Neutrophil (primary cell): Measurements from ENCODE around the gene CORO7.

Experiments
- H3K27ac ChIP-seq: fragments of 200-600 bp; sonication (generic); 2 replicates; pipeline ENCODE4 v1.5.1; 2016; ENCODE audit warnings: mild to moderate bottlenecking, moderate library complexity
- H3K27me3 ChIP-seq: fragments of 200-600 bp; sonication (generic); 2 replicates; pipeline ENCODE4 v1.6.0; 2016; ENCODE audit warnings: mild to moderate bottlenecking
- H3K36me3 ChIP-seq: fragments of 200-600 bp; sonication (generic); 2 replicates; pipeline ENCODE4 v1.5.1; 2017
- H3K4me1 ChIP-seq, 2 experiments: fragments of 200-600 bp in 1 of 2; sonication (generic) in 1 of 2; 1 replicate in 1 of 2; 2 replicates in 1 of 2; pipeline versions ENCODE4 v1.5.1 to v1.6.1; 2013 to 2016; ENCODE audit warnings: low read depth in 1 of 2, low read length in 1 of 2, mild to moderate bottlenecking in 1 of 2, moderate library complexity in 1 of 2; ENCODE audit not compliant: control insufficient read depth in 1 of 2, insufficient read depth in 1 of 2
- H3K4me3 ChIP-seq, 2 experiments: fragments of 200-600 bp in 1 of 2; sonication (generic) in 1 of 2; 1 replicate in 1 of 2; 2 replicates in 1 of 2; pipeline ENCODE4 v1.5.1; 2013 to 2016; ENCODE audit warnings: low read depth in 1 of 2, low read length in 1 of 2, mild to moderate bottlenecking in 1 of 2, moderate library complexity in 1 of 2
- H3K9me3 ChIP-seq: fragments of 200-600 bp; sonication (generic); 2 replicates; pipeline ENCODE4 v1.5.1; 2016
- TF ChIP-seq, protein P1 (sequence below): fragments of 200-600 bp; sonication (generic); IDR thresholded peaks from 2 replicates; pipeline ENCODE4 v1.5.1; 2016; ENCODE audit warnings: antibody characterized with exemption

CORO7 gene

GRCh38 chr16:4316864-4317531, 99.4 kb downstream of the CORO7 start:
- Histone ChIP-seq H3K4me3 (peak overlapping the region; percentile 49 to 52), H3K27ac (no peak overlapping the region)

DNA sequence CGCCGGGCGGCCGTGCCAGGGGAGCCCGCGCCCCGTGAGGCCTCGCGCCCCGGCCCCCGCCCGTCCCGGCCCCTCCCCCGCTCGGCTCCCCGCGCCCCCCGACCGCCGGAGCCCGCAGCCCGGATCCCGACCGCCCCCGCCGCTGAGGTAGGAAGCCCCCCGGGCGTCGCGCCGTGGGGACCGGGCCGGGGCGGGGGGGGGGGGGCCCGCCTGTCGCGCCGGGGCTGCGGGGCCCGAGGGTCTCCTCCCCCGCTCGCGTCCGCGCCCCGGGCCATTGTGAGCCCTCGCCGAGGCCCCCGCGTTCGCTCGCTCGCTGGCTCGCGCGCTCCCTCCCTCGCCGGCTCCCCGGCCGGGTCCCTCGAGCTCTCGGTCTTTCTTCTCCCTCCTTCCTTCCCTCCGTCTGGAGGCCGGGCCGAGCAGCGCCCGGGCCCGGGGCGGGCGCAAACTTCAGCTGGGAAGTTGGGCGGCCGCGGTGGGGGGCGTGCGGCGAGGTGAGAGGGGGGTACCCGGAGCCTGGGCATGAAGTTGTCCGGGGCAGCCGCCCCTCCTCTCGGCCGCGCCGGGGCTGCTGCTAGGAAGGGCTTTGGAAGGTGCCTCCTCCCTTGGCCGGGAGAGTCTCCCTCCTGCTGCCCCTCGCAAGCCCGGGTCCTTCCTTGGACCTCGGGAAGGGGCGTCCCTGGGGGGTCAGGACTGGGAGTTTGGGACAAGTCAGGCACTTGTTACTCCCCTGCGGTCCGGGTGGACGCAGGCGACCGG, 100.1 kb downstream of the CORO7 start:
- H3K4me3 ChIP-seq = peak overlapping the region; percentile 49 to 72
- H3K27me3 ChIP-seq = peaks cover 96% of the 10 kb centered on the region
- H3K36me3 ChIP-seq = no peaks in the 10 kb centered on the region
- H3K9me3 ChIP-seq = no peaks in the 10 kb centered on the region
- H3K4me1 ChIP-seq = peaks cover 18 to 24% of the 10 kb centered on the region in 2 experiments
- H3K27ac ChIP-seq = no peak overlapping the region
- TF ChIP-seq, protein P1, sequence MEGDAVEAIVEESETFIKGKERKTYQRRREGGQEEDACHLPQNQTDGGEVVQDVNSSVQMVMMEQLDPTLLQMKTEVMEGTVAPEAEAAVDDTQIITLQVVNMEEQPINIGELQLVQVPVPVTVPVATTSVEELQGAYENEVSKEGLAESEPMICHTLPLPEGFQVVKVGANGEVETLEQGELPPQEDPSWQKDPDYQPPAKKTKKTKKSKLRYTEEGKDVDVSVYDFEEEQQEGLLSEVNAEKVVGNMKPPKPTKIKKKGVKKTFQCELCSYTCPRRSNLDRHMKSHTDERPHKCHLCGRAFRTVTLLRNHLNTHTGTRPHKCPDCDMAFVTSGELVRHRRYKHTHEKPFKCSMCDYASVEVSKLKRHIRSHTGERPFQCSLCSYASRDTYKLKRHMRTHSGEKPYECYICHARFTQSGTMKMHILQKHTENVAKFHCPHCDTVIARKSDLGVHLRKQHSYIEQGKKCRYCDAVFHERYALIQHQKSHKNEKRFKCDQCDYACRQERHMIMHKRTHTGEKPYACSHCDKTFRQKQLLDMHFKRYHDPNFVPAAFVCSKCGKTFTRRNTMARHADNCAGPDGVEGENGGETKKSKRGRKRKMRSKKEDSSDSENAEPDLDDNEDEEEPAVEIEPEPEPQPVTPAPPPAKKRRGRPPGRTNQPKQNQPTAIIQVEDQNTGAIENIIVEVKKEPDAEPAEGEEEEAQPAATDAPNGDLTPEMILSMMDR = no peak

More at GRCh38 chr16:4316864-4317531, 99.4 kb downstream of the CORO7 start:
- Histone ChIP-seq H3K27me3 (peaks cover 89% of the 10 kb centered on the region), H3K4me1 (peaks cover 18 to 24% of the 10 kb centered on the region in 2 experiments), H3K9me3 (no peaks in the 10 kb centered on the region), H3K36me3 (no peaks in the 10 kb centered on the region)
- TF ChIP-seq, protein P1 = no peak

DNA sequence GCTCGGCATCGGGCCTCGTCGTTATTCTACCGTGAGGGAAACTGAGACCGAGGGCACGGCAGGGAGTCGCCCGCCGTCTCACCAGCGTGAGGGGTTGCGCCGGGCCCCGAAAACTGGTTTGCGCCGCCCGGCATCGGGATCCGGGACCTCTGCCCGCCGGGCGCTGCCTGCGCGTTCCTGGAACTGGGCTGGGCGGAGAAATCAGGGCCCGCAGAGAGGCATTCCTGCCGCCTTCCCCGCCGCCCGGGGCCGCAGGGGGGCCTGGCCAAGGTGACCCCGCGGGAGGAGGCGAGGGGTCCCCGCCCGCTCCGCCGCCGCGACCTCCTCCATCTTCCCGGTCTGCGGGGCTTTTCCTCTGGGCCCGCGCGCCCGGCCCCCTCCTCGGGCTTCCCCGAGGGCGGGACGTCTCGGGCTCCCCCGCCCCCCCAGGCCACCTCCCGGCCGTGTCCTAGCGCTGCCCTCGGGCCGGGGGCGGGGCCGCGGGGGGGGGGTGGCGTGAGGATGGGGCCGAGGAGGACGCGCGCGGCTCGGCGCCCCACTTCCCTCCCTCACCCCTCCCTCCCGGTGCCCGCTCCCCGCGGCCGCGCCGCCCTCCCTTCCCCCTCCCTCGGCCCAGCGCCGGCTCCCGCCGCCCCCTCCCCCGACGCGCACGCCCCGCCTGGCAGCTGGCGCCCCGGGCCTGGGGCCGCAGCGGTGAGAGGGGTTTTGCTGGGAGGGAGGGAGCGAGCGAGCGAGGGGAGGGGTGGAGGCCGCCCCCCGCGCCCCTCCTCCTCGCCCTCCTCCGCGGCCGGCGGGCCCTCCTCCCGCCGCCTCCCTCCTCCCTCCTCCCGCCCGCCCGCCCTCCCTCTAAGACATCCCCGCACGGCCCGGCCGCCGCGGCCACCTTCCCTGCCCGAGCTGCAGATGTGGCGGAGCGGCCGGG, 100.9 kb downstream of the CORO7 start, which contains the start of gene GLIS2:
Gene GLIS2 (plus strand): TSS at position 882 of the 922 bp plus-strand sequence. CDS start 16,214 bp downstream, outside the sequence.
- peaks cover 18 to 24% of the 10 kb centered on the region in 2 experiments for H3K4me1 ChIP-seq
- H3K27ac ChIP-seq = no peak within 1 kb of the TSS
- peak within 1 kb of the TSS; percentile 57 to 72 for H3K4me3 ChIP-seq
- no peaks in the 10 kb centered on the region for H3K36me3 ChIP-seq
- no peaks in the 10 kb centered on the region for H3K9me3 ChIP-seq
- TF ChIP-seq, protein P1 = no peak
- H3K27me3 ChIP-seq = peaks cover 91% of the 10 kb centered on the region

GRCh38 chr16:4314532-4315185, 101.7 kb downstream of the CORO7 start:
- Histone ChIP-seq H3K4me3 (peak overlapping the region; percentile 57 to 72), H3K27me3 (peaks cover 83% of the 10 kb centered on the region), H3K9me3 (no peaks in the 10 kb centered on the region), H3K36me3 (no peaks in the 10 kb centered on the region), H3K4me1 (peaks cover 18 to 24% of the 10 kb centered on the region in 2 experiments), H3K27ac (no peak overlapping the region)
- TF ChIP-seq, protein P1 = no peak
